Cardiac fibroblast (primary cell): Measurements from ENCODE around the gene CC2D1B.
"Not testable (repeated sequence)": the region's sequence is repeated elsewhere in the genome, so short reads cannot be mapped to it uniquely, and the experiment has no call there.

Experiments
- DNase-seq, 2 donors: peaks; one replicate each; pipeline versions ENCODE4 v3.0.0 to v3.0.0-alpha.2; 2010; ENCODE audit warnings: low read depth in 2 of 2
- H3K4me3 ChIP-seq, 2 donors: replicated peaks in 1 of 2; 1 replicate in 1 of 2; 2 replicates in 1 of 2; pipeline ENCODE4 v1.5.1; 2011; ENCODE audit warnings: low read depth in 2 of 2, low read length in 2 of 2, mild to moderate bottlenecking in 2 of 2, moderate library complexity in 1 of 2
- TF ChIP-seq, protein P1 (sequence below): IDR thresholded peaks from one replicate; pipeline ENCODE4 v1.5.1; 2011; ENCODE audit warnings: low read depth, mild to moderate bottlenecking, low read length, inconsistent platforms

The CC2D1B gene

DNA sequence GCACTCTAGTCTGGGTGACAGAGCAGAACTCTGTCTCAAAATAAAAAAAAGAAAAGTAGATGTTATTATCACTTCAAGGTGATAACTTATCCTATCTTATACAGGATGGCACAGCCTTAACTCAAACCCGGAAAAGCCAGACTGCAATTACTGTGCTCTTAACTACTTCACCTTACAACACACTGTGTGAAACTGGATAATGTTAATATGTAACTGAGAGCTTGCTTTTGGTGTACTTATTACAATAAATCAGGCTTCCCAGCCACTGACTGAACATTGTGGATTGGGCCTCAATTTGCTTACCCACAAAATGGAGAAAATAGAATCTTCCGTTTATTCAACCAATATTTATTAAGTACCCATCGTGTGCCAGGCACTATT, 36.8 kb upstream of the CC2D1B start:
- no peak for DNase-seq
- H3K4me3 ChIP-seq, result peak overlapping the region in 1 of 2 donors; percentile 90
- TF ChIP-seq, protein P1, sequence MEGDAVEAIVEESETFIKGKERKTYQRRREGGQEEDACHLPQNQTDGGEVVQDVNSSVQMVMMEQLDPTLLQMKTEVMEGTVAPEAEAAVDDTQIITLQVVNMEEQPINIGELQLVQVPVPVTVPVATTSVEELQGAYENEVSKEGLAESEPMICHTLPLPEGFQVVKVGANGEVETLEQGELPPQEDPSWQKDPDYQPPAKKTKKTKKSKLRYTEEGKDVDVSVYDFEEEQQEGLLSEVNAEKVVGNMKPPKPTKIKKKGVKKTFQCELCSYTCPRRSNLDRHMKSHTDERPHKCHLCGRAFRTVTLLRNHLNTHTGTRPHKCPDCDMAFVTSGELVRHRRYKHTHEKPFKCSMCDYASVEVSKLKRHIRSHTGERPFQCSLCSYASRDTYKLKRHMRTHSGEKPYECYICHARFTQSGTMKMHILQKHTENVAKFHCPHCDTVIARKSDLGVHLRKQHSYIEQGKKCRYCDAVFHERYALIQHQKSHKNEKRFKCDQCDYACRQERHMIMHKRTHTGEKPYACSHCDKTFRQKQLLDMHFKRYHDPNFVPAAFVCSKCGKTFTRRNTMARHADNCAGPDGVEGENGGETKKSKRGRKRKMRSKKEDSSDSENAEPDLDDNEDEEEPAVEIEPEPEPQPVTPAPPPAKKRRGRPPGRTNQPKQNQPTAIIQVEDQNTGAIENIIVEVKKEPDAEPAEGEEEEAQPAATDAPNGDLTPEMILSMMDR, result no peak

DNA sequence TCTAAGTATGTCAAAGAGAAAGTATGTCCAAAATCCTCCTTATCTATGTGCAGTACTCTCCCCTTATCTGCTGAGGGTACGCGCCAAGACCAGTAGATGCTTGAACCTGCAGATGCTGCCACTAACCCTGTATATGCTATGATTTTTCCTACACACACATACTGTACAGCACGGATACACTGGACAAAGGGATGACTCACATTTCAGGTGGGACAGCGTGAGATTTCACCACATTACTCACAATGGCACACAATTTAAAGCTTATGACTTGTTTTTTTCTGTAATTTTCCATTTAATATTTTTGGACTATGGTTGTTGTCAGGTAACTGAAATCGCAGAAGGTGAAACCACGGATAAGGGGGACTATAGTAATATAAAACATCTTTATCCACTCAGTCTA, 34.1 kb upstream of the CC2D1B start:
- H3K4me3 ChIP-seq, result no peak overlapping the region
- TF ChIP-seq, protein P1, result no peak
- peak in 1 of 2 donors; percentile 32 for DNase-seq

DNA sequence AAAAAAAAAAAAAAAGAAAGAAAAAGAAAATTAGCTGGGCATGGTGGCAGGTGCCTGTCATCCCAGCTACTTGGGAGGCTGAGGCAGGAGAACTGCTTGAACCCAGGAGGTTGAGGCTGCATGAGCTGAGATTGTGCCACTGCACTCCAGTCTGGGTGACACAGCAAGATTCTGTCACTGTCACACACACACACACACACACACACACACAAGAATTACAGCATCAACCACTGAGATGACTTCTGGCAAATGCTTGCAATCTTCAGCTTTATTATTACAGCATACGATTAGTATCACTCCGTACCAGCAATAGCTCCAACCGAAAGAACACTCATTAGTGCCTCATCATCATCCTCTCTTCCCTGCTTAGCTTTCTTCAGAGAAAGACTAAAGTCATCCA, 33.6 kb upstream of the CC2D1B start:
- no peak overlapping the region for H3K4me3 ChIP-seq

DNA sequence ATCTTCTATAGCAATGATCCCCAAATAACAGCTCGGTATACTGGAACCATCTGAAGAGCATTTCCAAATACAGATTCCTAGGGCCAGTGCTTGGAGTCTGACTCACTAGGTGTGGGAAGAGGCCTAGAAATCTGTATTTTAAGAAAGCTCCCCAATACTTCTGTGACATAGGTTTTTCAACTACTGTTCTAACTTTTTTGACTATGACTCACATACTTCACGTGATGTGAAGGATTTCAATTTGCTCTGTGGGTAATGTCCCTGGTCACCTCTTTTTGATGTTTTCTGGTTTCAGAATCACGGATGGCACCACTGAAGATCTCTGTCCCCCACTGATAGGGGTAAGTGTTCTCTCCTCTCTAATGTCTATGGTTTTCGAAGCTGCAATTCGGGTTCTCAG, 27.2 kb upstream of the CC2D1B start:
- no peak overlapping the region for H3K4me3 ChIP-seq
- TF ChIP-seq, protein P1, result no peak
- DNase-seq, result no peak

More for the DNA sequence above, 33.6 kb upstream of the CC2D1B start:
- TF ChIP-seq, protein P1, result no peak
- no peak for DNase-seq

DNA sequence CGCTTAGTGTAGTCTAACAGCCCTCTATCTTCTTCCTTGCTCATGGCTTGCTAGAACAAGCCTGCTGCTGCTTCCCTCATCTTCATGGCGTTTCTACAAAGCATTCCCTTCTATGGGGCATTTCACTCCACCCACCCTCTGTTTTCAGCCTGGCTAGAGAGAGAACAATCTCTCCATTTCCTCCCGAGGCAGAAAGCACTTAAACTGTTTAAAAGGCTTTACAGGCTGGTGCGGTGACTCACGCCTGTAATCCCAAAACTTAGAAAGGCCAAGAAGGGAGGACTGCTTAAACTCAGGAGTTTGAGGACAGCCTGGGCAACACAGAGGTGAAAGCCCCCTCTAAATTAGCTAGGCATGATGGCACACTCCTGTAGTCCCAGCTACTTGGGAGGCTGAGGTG, 20.5 kb upstream of the CC2D1B start:
- no peak for DNase-seq

DNA sequence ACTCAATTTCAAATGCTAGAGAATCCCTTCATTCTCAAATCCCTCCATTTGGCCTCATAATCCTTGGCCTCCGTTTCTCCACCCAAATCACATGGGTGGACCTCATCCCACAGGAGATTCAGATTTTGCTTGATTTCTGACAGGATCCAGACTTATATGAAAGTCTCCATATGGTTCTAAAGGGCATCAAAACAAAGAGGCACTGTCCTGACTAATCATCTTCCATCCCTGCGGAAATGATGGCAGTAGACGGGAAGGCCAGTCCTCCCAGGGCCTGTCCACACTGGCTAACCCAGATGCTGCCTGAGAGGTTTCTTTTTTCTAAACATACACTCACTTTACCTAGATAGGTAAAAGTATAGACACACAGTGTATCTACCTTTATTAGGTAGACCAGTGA, 19.4 kb upstream of the CC2D1B start:
- TF ChIP-seq, protein P1, result no peak
- H3K4me3 ChIP-seq, result no peak overlapping the region
- DNase-seq, result no peak

More for the DNA sequence above, 20.5 kb upstream of the CC2D1B start:
- TF ChIP-seq, protein P1, result no peak
- no peak overlapping the region for H3K4me3 ChIP-seq

DNA sequence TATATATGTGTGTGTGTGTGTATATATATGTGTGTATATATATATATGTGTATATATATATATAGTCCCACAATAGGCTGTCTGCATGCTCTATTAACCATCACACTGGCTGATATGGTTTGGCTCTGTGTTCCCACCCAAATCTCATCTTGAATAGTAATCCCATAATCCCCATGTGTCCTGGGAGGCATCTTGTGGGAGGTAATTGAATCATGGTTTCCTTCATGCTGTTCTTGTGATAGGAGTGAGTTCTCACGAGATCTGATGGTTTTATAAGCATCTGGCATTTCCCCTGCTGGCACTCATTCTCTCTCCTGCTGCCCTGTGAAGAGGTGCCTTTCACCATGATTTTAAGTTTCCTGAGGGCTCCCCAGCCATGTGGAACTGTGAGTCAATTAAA, 3.8 kb upstream of the CC2D1B start:
- DNase-seq, H3K4me3 ChIP-seq: not testable (repeated sequence)
